ENCODE data around the gene BATF2. TPM values are rescaled to one million over a fixed set of nuclear protein-coding genes. Genes with fewer than 3 reads are reported as not detected.
A peak's percentile ranks its signal among the peaks of the same experiment; 100 is the strongest.
"Not testable (repeated sequence)": the region's sequence is repeated elsewhere in the genome, so short reads cannot be mapped to it uniquely, and the experiment has no call there.

Gene BATF2
- total and polyA plus RNA-seq, 4 donors = 1.4 to 3.6 (median 2.2) TPM

DNA sequence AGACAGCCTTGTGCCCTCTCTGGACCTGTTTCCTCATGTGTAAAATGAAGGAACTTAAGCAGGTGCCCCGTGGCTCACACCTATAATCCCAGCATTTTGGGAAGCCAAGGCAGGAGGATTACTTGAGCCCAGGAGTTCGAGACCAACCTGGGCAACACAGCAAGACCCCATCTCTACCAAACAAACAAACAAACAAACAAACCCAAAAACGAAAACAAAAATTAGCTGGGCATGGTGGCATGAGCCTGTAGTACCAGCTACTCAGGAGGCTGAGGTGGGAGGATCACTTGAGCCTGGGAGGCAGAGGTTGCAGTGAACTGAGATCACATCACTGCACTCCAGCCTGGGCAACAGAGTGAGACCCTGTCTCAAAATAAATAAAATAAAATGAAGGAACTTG is 7.2 kb upstream of the BATF2 start:
- H3K36me3 ChIP-seq (ENCODE audit: control insufficient read depth in 1 of 2, insufficient read depth in 2 of 2, low read length in 1 of 2); H3K4me1 ChIP-seq (ENCODE audit: control insufficient read depth in 1 of 2, insufficient read depth in 2 of 2, low read length in 2 of 2); ATAC-seq (ENCODE audit: low FRiP score); H3K4me3 ChIP-seq (ENCODE audit: low read length in 2 of 2); intact Hi-C loops (cut with DNase I); H3K9me3 ChIP-seq (ENCODE audit: control insufficient read depth, low read length); DNase-seq; H3K27me3 ChIP-seq (ENCODE audit: control insufficient read depth in 1 of 2, insufficient read depth in 2 of 2, low read length in 1 of 2); H3K27ac ChIP-seq (ENCODE audit: low read depth in 1 of 2, low read length in 2 of 2): not testable (repeated sequence)
- 59 to 64% methylated on average over 3 of the region's 3 CpGs for WGBS, 2 donors

GRCh38 chr11:65003282-65003681 is 6.5 kb upstream of the BATF2 start:
- intact Hi-C loops (cut with DNase I) = no loop called here
- ATAC-seq (ENCODE audit: low FRiP score) (no peak), DNase-seq (no peak)
- Histone ChIP-seq H3K27ac (ENCODE audit: low read depth in 1 of 2, low read length in 2 of 2) (no peak overlapping the region), H3K27me3 (ENCODE audit: control insufficient read depth in 1 of 2, insufficient read depth in 2 of 2, low read length in 1 of 2) (no peaks in the 10 kb centered on the region), H3K9me3 (ENCODE audit: control insufficient read depth, low read length) (no peaks in the 10 kb centered on the region), H3K36me3 (ENCODE audit: control insufficient read depth in 1 of 2, insufficient read depth in 2 of 2, low read length in 1 of 2) (no peaks in the 10 kb centered on the region), H3K4me1 (ENCODE audit: control insufficient read depth in 1 of 2, insufficient read depth in 2 of 2, low read length in 2 of 2) (no peaks in the 10 kb centered on the region), H3K4me3 (ENCODE audit: low read length in 2 of 2) (no peak overlapping the region)
- WGBS, 2 donors = 48% methylated on average over 7 of the region's 7 CpGs

GRCh38 chr11:65002706-65003105 is 5.9 kb upstream of the BATF2 start:
- H3K36me3 ChIP-seq (ENCODE audit: control insufficient read depth in 1 of 2, insufficient read depth in 2 of 2, low read length in 1 of 2) = no peaks in the 10 kb centered on the region
- H3K4me3 ChIP-seq (ENCODE audit: low read length in 2 of 2) = no peak overlapping the region
- intact Hi-C loops (cut with DNase I) = no loop called here
- H3K27ac ChIP-seq (ENCODE audit: low read depth in 1 of 2, low read length in 2 of 2) = no peak overlapping the region
- no peaks in the 10 kb centered on the region for H3K4me1 ChIP-seq (ENCODE audit: control insufficient read depth in 1 of 2, insufficient read depth in 2 of 2, low read length in 2 of 2)
- 55 to 68% methylated on average over 5 of the region's 5 CpGs for WGBS, 2 donors
- no peaks in the 10 kb centered on the region for H3K9me3 ChIP-seq (ENCODE audit: control insufficient read depth, low read length)
- ATAC-seq (ENCODE audit: low FRiP score) = no peak
- no peak for DNase-seq
- H3K27me3 ChIP-seq (ENCODE audit: control insufficient read depth in 1 of 2, insufficient read depth in 2 of 2, low read length in 1 of 2) = no peaks in the 10 kb centered on the region

- H3K4me1 ChIP-seq (ENCODE audit: control insufficient read depth in 1 of 2, insufficient read depth in 2 of 2, low read length in 2 of 2) = no peaks in the 10 kb centered on the region
- ATAC-seq (ENCODE audit: low FRiP score) = no peak
- H3K36me3 ChIP-seq (ENCODE audit: control insufficient read depth in 1 of 2, insufficient read depth in 2 of 2, low read length in 1 of 2) = no peaks in the 10 kb centered on the region
- intact Hi-C loops (cut with DNase I) = loop anchor here (5.0 to 10.0 kb wide), 2 partner anchors 72 to 155 kb away; partner anchors contain the start of gene CDC42BPG (in 2 of the 2)
- no peak for DNase-seq
- H3K4me3 ChIP-seq (ENCODE audit: low read length in 2 of 2) = no peak overlapping the region
- WGBS, 2 donors = 85 to 88% methylated on average over 1 of the region's 1 CpG
- H3K27ac ChIP-seq (ENCODE audit: low read depth in 1 of 2, low read length in 2 of 2) = no peak overlapping the region
- no peaks in the 10 kb centered on the region for H3K9me3 ChIP-seq (ENCODE audit: control insufficient read depth, low read length)
- no peaks in the 10 kb centered on the region for H3K27me3 ChIP-seq (ENCODE audit: control insufficient read depth in 1 of 2, insufficient read depth in 2 of 2, low read length in 1 of 2)
Measured at GRCh38 chr11:64999478-64999877, 2.7 kb upstream of the BATF2 start.

DNA sequence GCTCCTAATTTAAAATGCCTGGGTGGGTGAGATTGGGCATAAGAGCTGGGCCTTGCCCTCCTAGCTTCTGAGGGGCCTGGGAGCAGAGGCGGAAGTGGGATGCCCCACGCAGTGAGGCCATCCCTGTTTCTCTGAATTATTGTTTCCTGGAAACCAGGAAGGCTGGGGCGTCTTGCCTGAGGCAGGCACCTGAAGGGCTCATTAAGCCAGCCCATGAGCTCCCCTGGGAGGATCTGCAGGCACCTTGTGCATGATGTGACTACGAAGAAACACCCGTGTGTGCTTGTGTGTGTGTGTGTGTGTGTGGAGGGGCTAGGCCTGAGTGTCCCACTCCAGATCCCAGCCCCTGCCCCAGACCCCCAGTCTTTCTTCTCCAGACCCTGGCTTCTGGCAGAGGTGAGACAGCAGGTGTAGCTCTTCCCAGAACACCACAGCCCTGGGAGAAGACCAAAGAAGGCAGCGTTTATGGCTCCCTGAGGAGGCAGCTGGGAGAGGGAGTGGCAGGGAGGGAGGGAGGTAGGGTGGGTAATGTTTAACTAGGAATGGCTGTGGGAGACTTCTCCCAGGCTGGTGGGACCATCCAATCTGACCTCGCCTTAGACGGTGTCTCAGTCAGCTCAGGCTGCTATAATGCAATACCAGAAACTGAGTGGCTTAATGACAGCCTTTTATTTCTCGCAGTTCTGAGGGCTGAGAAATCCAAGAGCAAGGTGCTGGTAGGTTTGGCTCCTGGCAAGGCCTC is 2.1 kb upstream of the BATF2 start:
- Histone ChIP-seq H3K4me3 (ENCODE audit: low read length in 2 of 2) (no peak overlapping the region), H3K27me3 (ENCODE audit: control insufficient read depth in 1 of 2, insufficient read depth in 2 of 2, low read length in 1 of 2) (no peaks in the 10 kb centered on the region), H3K27ac (ENCODE audit: low read depth in 1 of 2, low read length in 2 of 2) (no peak overlapping the region), H3K9me3 (ENCODE audit: control insufficient read depth, low read length) (no peaks in the 10 kb centered on the region), H3K36me3 (ENCODE audit: control insufficient read depth in 1 of 2, insufficient read depth in 2 of 2, low read length in 1 of 2) (no peaks in the 10 kb centered on the region), H3K4me1 (ENCODE audit: control insufficient read depth in 1 of 2, insufficient read depth in 2 of 2, low read length in 2 of 2) (no peaks in the 10 kb centered on the region)
- intact Hi-C loops (cut with DNase I) = loop anchor here (5.0 to 10.0 kb wide), 2 partner anchors 72 to 154 kb away; partner anchors contain the start of gene CDC42BPG (in 2 of the 2)
- ATAC-seq (ENCODE audit: low FRiP score) = no peak
- no peak for DNase-seq
- WGBS, 2 donors = 85 to 90% methylated on average over 9 of the region's 9 CpGs

DNA sequence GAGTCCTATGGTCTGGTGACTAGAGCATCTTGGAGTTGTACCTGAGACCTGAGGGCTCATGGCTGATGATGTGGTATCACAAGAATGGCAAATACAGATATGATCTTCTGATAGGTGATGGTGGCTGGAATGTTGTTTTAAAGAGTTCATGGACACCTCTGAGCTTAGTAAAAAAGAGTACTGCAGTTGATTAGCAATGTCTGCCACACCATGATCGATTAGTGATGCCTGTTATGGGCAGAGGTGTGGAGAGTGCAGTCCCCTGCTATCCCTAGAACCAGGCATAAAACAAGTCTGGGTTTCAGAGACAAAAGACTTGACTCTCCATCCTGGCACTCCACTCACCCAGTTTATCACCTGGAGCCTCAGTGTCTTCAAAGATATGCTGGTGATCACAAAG is 1.4 kb upstream of the BATF2 start:
- H3K4me1 ChIP-seq (ENCODE audit: control insufficient read depth in 1 of 2, insufficient read depth in 2 of 2, low read length in 2 of 2) = no peaks in the 10 kb centered on the region
- intact Hi-C loops (cut with DNase I) = loop anchor here (5.0 to 10.0 kb wide), 2 partner anchors 71 to 153 kb away; partner anchors contain the start of gene CDC42BPG (in 2 of the 2)

DNA sequence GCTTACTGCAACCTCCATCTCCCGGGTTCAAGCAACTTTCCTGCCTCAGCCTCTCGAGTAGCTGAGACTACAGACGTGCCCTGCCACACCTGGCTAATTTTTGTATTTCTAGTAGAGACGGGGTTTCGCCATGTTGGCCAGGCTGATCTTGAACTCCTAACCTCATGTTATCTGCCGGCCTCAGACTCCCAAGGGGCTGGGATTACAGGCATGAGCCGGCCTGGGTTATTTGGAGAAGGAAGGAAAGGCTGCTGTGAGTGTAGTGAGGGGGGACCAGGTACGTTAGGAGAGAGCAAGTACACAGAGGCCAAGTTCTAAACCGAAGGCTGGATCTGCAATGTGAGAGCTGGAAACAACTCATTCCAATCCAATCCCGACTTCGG is 453 bp downstream of the BATF2 start:
- intact Hi-C loops (cut with DNase I) = loop anchor here (5.0 to 10.0 kb wide), 2 partner anchors 69 to 152 kb away; partner anchors contain the start of gene CDC42BPG (in 2 of the 2)
- H3K36me3 ChIP-seq (ENCODE audit: control insufficient read depth in 1 of 2, insufficient read depth in 2 of 2, low read length in 1 of 2) = no peaks in the 10 kb centered on the region
- ATAC-seq (ENCODE audit: low FRiP score) (no peak), DNase-seq (no peak)
- 29 to 34% methylated on average over 11 of the region's 11 CpGs for WGBS, 2 donors
- H3K4me1 ChIP-seq (ENCODE audit: control insufficient read depth in 1 of 2, insufficient read depth in 2 of 2, low read length in 2 of 2) = no peaks in the 10 kb centered on the region
- peak overlapping the region in 1 of 2 donors; percentile 7 for H3K27ac ChIP-seq (ENCODE audit: low read depth in 1 of 2, low read length in 2 of 2)
- H3K9me3 ChIP-seq (ENCODE audit: control insufficient read depth, low read length) = no peaks in the 10 kb centered on the region
- peak overlapping the region; percentile 11 to 18 for H3K4me3 ChIP-seq (ENCODE audit: low read length in 2 of 2)
- H3K27me3 ChIP-seq (ENCODE audit: control insufficient read depth in 1 of 2, insufficient read depth in 2 of 2, low read length in 1 of 2) = no peaks in the 10 kb centered on the region

More for the DNA sequence above, 1.4 kb upstream of the BATF2 start:
- Histone ChIP-seq H3K36me3 (ENCODE audit: control insufficient read depth in 1 of 2, insufficient read depth in 2 of 2, low read length in 1 of 2) (no peaks in the 10 kb centered on the region), H3K9me3 (ENCODE audit: control insufficient read depth, low read length) (no peaks in the 10 kb centered on the region), H3K27ac (ENCODE audit: low read depth in 1 of 2, low read length in 2 of 2) (no peak overlapping the region), H3K27me3 (ENCODE audit: control insufficient read depth in 1 of 2, insufficient read depth in 2 of 2, low read length in 1 of 2) (no peaks in the 10 kb centered on the region), H3K4me3 (ENCODE audit: low read length in 2 of 2) (no peak overlapping the region)
- 86 to 96% methylated on average over 1 of the region's 1 CpG for WGBS, 2 donors
- DNase-seq = no peak
- no peak for ATAC-seq (ENCODE audit: low FRiP score)

DNA sequence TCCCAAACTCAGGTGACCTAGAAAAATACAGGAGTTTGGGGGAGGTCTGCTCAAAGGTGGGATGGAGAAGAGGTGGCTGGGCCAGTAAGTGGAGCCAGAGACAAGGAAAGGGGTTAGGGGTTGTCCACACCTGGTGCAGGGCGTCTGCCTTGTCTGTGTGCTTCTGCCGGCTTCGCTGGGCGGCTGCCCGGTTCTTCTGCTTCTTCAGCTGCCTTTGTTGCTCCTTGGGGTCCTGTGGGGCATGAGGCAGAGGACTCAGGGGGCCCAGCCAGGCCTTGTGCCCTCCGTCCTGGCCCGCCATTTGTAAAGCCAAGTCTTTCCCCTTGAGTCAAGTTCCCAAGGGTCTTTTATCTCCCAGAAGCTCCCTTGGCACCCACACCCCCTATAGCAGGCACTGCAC is 2.5 kb downstream of the BATF2 start:
- no peak for ATAC-seq (ENCODE audit: low FRiP score)
- 89 to 96% methylated on average over 7 of the region's 7 CpGs for WGBS, 2 donors
- Histone ChIP-seq H3K9me3 (ENCODE audit: control insufficient read depth, low read length) (no peaks in the 10 kb centered on the region), H3K4me1 (ENCODE audit: control insufficient read depth in 1 of 2, insufficient read depth in 2 of 2, low read length in 2 of 2) (no peaks in the 10 kb centered on the region), H3K27ac (ENCODE audit: low read depth in 1 of 2, low read length in 2 of 2) (no peak overlapping the region), H3K36me3 (ENCODE audit: control insufficient read depth in 1 of 2, insufficient read depth in 2 of 2, low read length in 1 of 2) (no peaks in the 10 kb centered on the region), H3K4me3 (ENCODE audit: low read length in 2 of 2) (no peak overlapping the region), H3K27me3 (ENCODE audit: control insufficient read depth in 1 of 2, insufficient read depth in 2 of 2, low read length in 1 of 2) (no peaks in the 10 kb centered on the region)
- DNase-seq = no peak
- intact Hi-C loops (cut with DNase I) = loop anchor here (10.0 kb wide), 1 partner anchor 150 kb away; the partner anchor contains the start of gene CDC42BPG (in 2 of the 2)

Measured in aorta (tissue), 5 donors.